ENCODE measurements around the gene CORO6. TPM values are rescaled to one million over a fixed set of nuclear protein-coding genes. Genes with fewer than 3 reads are reported as not detected.

Gene CORO6
- total RNA-seq, 1 experiment from 2014 or later, result 2.3 TPM

GRCh38 chr17:29568331-29569244, 54.1 kb downstream of the CORO6 start, which contains the start of gene TP53I13:
TP53I13 (plus strand) TSS chr17:29568701; CDS start chr17:29568759, 58 bp downstream.
- Histone ChIP-seq H4K91ac (ENCODE audit: insufficient read length, low read depth, low read length) (no peak within 1 kb of the TSS), H2BK12ac (ENCODE audit: insufficient read length, low read depth, low read length) (no peak within 1 kb of the TSS)
- H3K4me3 Mint-ChIP-seq, result peak within 1 kb of the TSS; percentile 81 to 90

More at GRCh38 chr17:29568331-29569244, 54.1 kb downstream of the CORO6 start, which contains the start of gene TP53I13:
- H3T11ph ChIP-seq (ENCODE audit: low read length), result no peak within 1 kb of the TSS
- H3K9me3 ChIP-seq (ENCODE audit: control insufficient read depth, low read depth, low read length), result no peaks in the 10 kb centered on the region
- H3K23ac ChIP-seq (ENCODE audit: insufficient read length, low read depth, low read length), result no peak within 1 kb of the TSS
- H3K4me1 Mint-ChIP-seq, result peaks cover 13 to 23% of the 10 kb centered on the region in 2 experiments
- H3K27me3 Mint-ChIP-seq (ENCODE audit: low read depth), result peaks cover 47% of the 10 kb centered on the region
- H3K79me1 ChIP-seq (ENCODE audit: insufficient read depth, low read depth, low read length, poor library complexity, severe bottlenecking), result no peaks in the 10 kb centered on the region
- H4K20me1 ChIP-seq (ENCODE audit: control insufficient read depth, insufficient read depth, insufficient read length), result no peaks in the 10 kb centered on the region
- H4K5ac ChIP-seq (ENCODE audit: insufficient read length, low read depth, low read length), result no peak within 1 kb of the TSS
- no peak within 1 kb of the TSS for H3K18ac ChIP-seq (ENCODE audit: insufficient read length, low read depth, low read length)
- no peak within 1 kb of the TSS for H2BK20ac ChIP-seq (ENCODE audit: low read depth, low read length, poor library complexity, severe bottlenecking)
- no peak within 1 kb of the TSS for H2BK15ac ChIP-seq (ENCODE audit: low read depth, low read length)
- peak within 1 kb of the TSS; percentile 54 for H3K9ac ChIP-seq (ENCODE audit: extremely low read depth, insufficient read length, low read length)
- H3K56ac ChIP-seq (ENCODE audit: insufficient read length, low read depth, low read length), result no peak within 1 kb of the TSS
- no peak within 1 kb of the TSS for H3K27ac ChIP-seq (ENCODE audit: insufficient read length, low read depth, low read length)
- H3K27me3 ChIP-seq (ENCODE audit: insufficient read depth, low read length), result peaks cover 8% of the 10 kb centered on the region; the same call in 1 of the 2 replicates
- no peak within 1 kb of the TSS for H2AFZ ChIP-seq (ENCODE audit: low read length)
- no peak within 1 kb of the TSS for H2AK5ac ChIP-seq (ENCODE audit: insufficient read length, low read length)
- peak within 1 kb of the TSS; percentile 84; the same call in 1 of the 2 replicates for H3K14ac ChIP-seq (ENCODE audit: insufficient read depth, low read length)
- H3K4me2 ChIP-seq (ENCODE audit: insufficient read depth, insufficient read length, low read length), result peak within 1 kb of the TSS; percentile 64
- no peaks in the 10 kb centered on the region for H3K4me1 ChIP-seq (ENCODE audit: insufficient read depth, low read length)
- WGBS (ENCODE audit: extremely low coverage, insufficient read length, low lambda C conversion rate), result no CpG with 5 or more reads among the region's 85 CpGs
- no peak within 1 kb of the TSS for H2BK120ac ChIP-seq (ENCODE audit: low read depth, low read length, poor library complexity, severe bottlenecking)
- DNase-seq, result peak; percentile 92
- no peak within 1 kb of the TSS for H4K8ac ChIP-seq (replicated peaks; ENCODE audit: insufficient read length, low read depth, low read length)
- no peaks in the 10 kb centered on the region; a peak in 1 of 5 replicates for H3K9me3 Mint-ChIP-seq
- peak within 1 kb of the TSS; percentile 47 to 88 (median 87); a peak in 3 of 7 replicates for H3K27ac Mint-ChIP-seq
- H2BK5ac ChIP-seq (ENCODE audit: insufficient read length, low read length), result no peak within 1 kb of the TSS
- no peak for TF ChIP-seq CTCF (conservative IDR thresholded peaks at IDR 0.05)
- H3K36me3 Mint-ChIP-seq (ENCODE audit: insufficient read depth in 1 of 3, low read depth in 3 of 3), result peaks cover 3 to 11% (median 9%) of the 10 kb centered on the region in 3 experiments; a peak in 5 of 7 replicates
- peaks cover 23% of the 10 kb centered on the region for H3K23me2 ChIP-seq (ENCODE audit: insufficient read length, low read depth, low read length, poor library complexity, severe bottlenecking)
- H3K79me2 ChIP-seq (ENCODE audit: insufficient read depth, low read length), result no peaks in the 10 kb centered on the region
- no peak within 1 kb of the TSS for H3K4ac ChIP-seq (ENCODE audit: low read depth, low read length)
